ENCODE data around the gene PSRC1. TPM values are rescaled to one million over a fixed set of nuclear protein-coding genes. Genes with fewer than 3 reads are reported as not detected.

The PSRC1 gene
- total RNA-seq, 1 experiment from 2014 or later = 68.4 TPM

DNA sequence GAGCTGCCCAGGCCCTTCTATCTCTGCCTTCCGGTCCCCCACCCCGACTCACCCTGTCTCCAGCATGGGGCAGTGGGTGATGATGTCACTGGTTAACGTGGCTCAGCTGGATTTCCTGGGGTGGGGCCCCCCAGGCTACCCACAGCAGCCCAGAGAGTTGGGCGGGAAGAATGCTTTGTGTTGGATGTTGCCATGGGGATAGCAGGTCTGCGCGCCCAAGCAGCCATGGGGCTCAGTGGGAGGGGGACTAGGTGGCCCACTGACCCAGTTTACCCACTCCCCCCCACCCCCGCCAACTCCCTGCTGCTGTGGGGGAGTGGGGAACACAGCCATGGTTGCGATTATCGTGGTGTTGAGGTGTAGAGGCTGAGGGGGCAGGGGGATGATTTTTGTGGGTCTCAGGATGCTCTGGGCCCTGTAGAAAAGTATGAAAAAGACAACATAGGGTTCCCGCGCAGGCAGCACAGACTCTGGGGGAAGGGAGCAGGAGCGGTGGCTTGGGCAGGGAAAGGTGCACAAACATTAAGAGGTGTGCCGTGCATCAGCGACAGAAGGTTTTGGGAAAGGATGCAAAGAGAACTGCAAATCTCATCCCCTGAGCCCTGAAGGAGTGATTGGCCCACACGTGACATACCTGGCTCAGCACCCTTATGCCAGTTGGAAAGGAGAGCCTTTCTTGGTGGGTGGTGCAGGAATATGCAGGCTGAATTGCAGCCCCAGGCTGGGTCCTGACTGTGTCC is 25.1 kb downstream of the PSRC1 start:
- H3K27me3 Mint-ChIP-seq (ENCODE audit: low read depth) = no peaks in the 10 kb centered on the region
- POLR2A ChIA-PET = no interaction called here
- H3K9me3 Mint-ChIP-seq = no peaks in the 10 kb centered on the region
- DNase-seq (ENCODE audit: low spot score) (no peak), ATAC-seq (no peak)
- no peak overlapping the region for H3K27ac Mint-ChIP-seq
- no peaks in the 10 kb centered on the region for H3K36me3 Mint-ChIP-seq
- CTCF ChIA-PET = interaction anchor here (1.1 to 6.0 kb wide), 3 partner anchors 18 to 64 kb away, joined by 4 to 109 read pairs (median 46); no protein-coding TSS in a partner anchor
- TF ChIP-seq PRRX2 (CRISPR knock-in tag; IDR thresholded peaks at IDR 0.05) = no peak
- no peak for TF ChIP-seq ZNF138 (CRISPR knock-in tag; conservative IDR thresholded peaks at IDR 0.05)
- TF ChIP-seq TP53 (CRISPR knock-in tag; IDR thresholded peaks at IDR 0.05) = no peak
- TF ChIP-seq, protein P1, sequence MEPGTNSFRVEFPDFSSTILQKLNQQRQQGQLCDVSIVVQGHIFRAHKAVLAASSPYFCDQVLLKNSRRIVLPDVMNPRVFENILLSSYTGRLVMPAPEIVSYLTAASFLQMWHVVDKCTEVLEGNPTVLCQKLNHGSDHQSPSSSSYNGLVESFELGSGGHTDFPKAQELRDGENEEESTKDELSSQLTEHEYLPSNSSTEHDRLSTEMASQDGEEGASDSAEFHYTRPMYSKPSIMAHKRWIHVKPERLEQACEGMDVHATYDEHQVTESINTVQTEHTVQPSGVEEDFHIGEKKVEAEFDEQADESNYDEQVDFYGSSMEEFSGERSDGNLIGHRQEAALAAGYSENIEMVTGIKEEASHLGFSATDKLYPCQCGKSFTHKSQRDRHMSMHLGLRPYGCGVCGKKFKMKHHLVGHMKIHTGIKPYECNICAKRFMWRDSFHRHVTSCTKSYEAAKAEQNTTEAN (CRISPR knock-in tag; IDR thresholded peaks at IDR 0.05) = no peak
- TF ChIP-seq, protein P2, sequence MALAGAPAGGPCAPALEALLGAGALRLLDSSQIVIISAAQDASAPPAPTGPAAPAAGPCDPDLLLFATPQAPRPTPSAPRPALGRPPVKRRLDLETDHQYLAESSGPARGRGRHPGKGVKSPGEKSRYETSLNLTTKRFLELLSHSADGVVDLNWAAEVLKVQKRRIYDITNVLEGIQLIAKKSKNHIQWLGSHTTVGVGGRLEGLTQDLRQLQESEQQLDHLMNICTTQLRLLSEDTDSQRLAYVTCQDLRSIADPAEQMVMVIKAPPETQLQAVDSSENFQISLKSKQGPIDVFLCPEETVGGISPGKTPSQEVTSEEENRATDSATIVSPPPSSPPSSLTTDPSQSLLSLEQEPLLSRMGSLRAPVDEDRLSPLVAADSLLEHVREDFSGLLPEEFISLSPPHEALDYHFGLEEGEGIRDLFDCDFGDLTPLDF (CRISPR knock-in tag; IDR thresholded peaks at IDR 0.05) = no peak
- TF ChIP-seq, protein P3, sequence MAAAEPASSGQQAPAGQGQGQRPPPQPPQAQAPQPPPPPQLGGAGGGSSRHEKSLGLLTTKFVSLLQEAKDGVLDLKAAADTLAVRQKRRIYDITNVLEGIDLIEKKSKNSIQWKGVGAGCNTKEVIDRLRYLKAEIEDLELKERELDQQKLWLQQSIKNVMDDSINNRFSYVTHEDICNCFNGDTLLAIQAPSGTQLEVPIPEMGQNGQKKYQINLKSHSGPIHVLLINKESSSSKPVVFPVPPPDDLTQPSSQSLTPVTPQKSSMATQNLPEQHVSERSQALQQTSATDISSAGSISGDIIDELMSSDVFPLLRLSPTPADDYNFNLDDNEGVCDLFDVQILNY (CRISPR knock-in tag; IDR thresholded peaks at IDR 0.05) = no peak
- TF ChIP-seq SMAD3 (CRISPR knock-in tag; IDR thresholded peaks at IDR 0.05; ENCODE audit: borderline replicate concordance) = no peak
- no peak for TF ChIP-seq ZNF219 (CRISPR knock-in tag; IDR thresholded peaks at IDR 0.05; ENCODE audit: borderline replicate concordance)
- TF ChIP-seq SMAD4 (CRISPR knock-in tag; IDR thresholded peaks at IDR 0.05) = no peak
- no peak for TF ChIP-seq NR2C2 (CRISPR knock-in tag; IDR thresholded peaks at IDR 0.05)
- TF ChIP-seq, protein P4, sequence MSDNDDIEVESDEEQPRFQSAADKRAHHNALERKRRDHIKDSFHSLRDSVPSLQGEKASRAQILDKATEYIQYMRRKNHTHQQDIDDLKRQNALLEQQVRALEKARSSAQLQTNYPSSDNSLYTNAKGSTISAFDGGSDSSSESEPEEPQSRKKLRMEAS (CRISPR knock-in tag; IDR thresholded peaks at IDR 0.05) = no peak
- TF ChIP-seq ATF1 (CRISPR knock-in tag; IDR thresholded peaks at IDR 0.05) = no peak
- TF ChIP-seq EMX1 (CRISPR knock-in tag; IDR thresholded peaks at IDR 0.05) = no peak
- TF ChIP-seq, protein P5, sequence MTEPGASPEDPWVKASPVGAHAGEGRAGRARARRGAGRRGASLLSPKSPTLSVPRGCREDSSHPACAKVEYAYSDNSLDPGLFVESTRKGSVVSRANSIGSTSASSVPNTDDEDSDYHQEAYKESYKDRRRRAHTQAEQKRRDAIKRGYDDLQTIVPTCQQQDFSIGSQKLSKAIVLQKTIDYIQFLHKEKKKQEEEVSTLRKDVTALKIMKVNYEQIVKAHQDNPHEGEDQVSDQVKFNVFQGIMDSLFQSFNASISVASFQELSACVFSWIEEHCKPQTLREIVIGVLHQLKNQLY (CRISPR knock-in tag; IDR thresholded peaks at IDR 0.05) = no peak
- TF ChIP-seq, protein P6, sequence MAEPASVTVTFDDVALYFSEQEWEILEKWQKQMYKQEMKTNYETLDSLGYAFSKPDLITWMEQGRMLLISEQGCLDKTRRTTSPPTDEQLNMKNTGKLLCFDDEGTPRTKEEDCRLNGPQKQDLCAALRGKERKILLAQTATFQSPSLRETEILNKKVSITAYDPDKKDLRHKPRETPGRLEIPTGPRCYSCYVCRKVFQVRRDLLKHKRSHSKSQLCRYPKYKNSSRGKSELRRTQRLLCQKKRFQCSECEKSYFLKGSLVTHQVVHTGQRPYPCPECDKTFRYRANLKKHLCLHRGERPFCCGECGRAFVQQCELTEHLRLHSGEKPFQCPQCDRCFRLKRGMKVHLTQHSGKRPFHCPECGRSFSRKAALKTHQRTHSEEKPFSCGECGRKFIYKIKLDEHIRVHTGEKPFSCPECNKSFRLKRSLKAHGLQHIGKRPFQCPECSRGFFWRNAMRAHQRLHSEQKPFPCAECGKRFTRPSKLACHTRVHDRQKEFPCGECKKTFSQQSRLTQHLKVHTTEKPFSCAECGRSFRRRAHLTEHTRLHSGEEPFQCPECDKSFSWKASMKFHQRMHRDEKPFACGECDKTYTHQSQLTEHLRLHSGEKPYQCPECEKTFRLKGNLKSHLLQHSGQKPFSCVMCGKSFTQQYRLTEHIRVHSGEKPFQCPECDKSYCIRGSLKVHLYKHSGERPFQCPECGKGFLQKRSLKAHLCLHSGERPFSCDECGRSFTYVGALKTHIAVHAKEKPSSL (CRISPR knock-in tag; conservative IDR thresholded peaks at IDR 0.05) = no peak
- no peak for TF ChIP-seq TCF7 (CRISPR knock-in tag; IDR thresholded peaks at IDR 0.05; ENCODE audit: low read depth)
- TF ChIP-seq ZNF396 (CRISPR knock-in tag; IDR thresholded peaks at IDR 0.05; ENCODE audit: borderline replicate concordance) = no peak
- TF ChIP-seq, protein P7, sequence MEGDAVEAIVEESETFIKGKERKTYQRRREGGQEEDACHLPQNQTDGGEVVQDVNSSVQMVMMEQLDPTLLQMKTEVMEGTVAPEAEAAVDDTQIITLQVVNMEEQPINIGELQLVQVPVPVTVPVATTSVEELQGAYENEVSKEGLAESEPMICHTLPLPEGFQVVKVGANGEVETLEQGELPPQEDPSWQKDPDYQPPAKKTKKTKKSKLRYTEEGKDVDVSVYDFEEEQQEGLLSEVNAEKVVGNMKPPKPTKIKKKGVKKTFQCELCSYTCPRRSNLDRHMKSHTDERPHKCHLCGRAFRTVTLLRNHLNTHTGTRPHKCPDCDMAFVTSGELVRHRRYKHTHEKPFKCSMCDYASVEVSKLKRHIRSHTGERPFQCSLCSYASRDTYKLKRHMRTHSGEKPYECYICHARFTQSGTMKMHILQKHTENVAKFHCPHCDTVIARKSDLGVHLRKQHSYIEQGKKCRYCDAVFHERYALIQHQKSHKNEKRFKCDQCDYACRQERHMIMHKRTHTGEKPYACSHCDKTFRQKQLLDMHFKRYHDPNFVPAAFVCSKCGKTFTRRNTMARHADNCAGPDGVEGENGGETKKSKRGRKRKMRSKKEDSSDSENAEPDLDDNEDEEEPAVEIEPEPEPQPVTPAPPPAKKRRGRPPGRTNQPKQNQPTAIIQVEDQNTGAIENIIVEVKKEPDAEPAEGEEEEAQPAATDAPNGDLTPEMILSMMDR (IDR thresholded peaks at IDR 0.05) = no peak
- no peak for TF ChIP-seq ZNF263 (CRISPR knock-in tag; IDR thresholded peaks at IDR 0.05; ENCODE audit: low read depth)
- TF ChIP-seq, protein P8, sequence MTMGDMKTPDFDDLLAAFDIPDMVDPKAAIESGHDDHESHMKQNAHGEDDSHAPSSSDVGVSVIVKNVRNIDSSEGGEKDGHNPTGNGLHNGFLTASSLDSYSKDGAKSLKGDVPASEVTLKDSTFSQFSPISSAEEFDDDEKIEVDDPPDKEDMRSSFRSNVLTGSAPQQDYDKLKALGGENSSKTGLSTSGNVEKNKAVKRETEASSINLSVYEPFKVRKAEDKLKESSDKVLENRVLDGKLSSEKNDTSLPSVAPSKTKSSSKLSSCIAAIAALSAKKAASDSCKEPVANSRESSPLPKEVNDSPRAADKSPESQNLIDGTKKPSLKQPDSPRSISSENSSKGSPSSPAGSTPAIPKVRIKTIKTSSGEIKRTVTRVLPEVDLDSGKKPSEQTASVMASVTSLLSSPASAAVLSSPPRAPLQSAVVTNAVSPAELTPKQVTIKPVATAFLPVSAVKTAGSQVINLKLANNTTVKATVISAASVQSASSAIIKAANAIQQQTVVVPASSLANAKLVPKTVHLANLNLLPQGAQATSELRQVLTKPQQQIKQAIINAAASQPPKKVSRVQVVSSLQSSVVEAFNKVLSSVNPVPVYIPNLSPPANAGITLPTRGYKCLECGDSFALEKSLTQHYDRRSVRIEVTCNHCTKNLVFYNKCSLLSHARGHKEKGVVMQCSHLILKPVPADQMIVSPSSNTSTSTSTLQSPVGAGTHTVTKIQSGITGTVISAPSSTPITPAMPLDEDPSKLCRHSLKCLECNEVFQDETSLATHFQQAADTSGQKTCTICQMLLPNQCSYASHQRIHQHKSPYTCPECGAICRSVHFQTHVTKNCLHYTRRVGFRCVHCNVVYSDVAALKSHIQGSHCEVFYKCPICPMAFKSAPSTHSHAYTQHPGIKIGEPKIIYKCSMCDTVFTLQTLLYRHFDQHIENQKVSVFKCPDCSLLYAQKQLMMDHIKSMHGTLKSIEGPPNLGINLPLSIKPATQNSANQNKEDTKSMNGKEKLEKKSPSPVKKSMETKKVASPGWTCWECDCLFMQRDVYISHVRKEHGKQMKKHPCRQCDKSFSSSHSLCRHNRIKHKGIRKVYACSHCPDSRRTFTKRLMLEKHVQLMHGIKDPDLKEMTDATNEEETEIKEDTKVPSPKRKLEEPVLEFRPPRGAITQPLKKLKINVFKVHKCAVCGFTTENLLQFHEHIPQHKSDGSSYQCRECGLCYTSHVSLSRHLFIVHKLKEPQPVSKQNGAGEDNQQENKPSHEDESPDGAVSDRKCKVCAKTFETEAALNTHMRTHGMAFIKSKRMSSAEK (CRISPR knock-in tag; IDR thresholded peaks at IDR 0.05; ENCODE audit: borderline replicate concordance) = no peak
- peaks cover 43% of the 10 kb centered on the region for H3K4me1 Mint-ChIP-seq
- no peak overlapping the region for H3K4me3 Mint-ChIP-seq
